GM12878 (cell line): ENCODE measurements around the gene HGS. TPM values are rescaled to one million over a fixed set of nuclear protein-coding genes. Genes with fewer than 3 reads are reported as not detected.

Experiments used
- ATAC-seq: fragments of 200-7000 bp; cut with Tn5 transposase; 3 replicates; pipeline ENCODE4 v1.9.1; 2020; ENCODE audit warnings: mild to moderate bottlenecking, moderate library complexity
- BruUV-seq: library from RNA; stranded (reverse); fragments of 400-500 nt; replicated peaks from 2 replicates; lab custom pipeline; 2021; lab: Mats Ljungman, UMichigan
- CTCF ChIA-PET: fragments of 300-600 bp; sonication (Branson Sonifier 250); formaldehyde crosslinking; extraction: SDS; loops from one replicate; lab custom pipeline; 2021; ENCODE audit warnings: inconsistent platforms; lab: Yijun Ruan, JAX
- POLR2A ChIA-PET: fragments of 350-600 bp; formaldehyde crosslinking; extraction: SDS; loops from one replicate; lab custom pipeline; 2021; ENCODE audit warnings: inconsistent platforms; lab: Charles Lee
- RAD21 ChIA-PET: fragments of 300-600 bp; sonication (Branson Sonifier 250); formaldehyde crosslinking; loops from one replicate; lab custom pipeline; 2023; ENCODE audit warnings: antibody characterized with exemption; ENCODE audit not compliant: unreplicated experiment; lab: Charles Lee
- SMC1A ChIA-PET: fragments of 300-600 bp; sonication (Branson Sonifier 250); formaldehyde crosslinking; loops from one replicate; lab custom pipeline; 2023; ENCODE audit not compliant: unreplicated experiment, uncharacterized antibody; lab: Charles Lee
- DNase-seq: peaks from one replicate; pipeline ENCODE4 v3.0.0-alpha.2; 2011; ENCODE audit warnings: low read depth, low spot score
- FAIRE-seq: peaks from 3 replicates; lab custom pipeline; 2011; peaks lifted over from hg19 to GRCh38; lab: Jason Lieb, UNC
- H2AFZ ChIP-seq: 2 replicates; pipeline ENCODE4 v1.6.0; 2011; ENCODE audit warnings: low read depth, low read length, control low read depth; ENCODE audit not compliant: control insufficient read depth
- H3K27ac ChIP-seq: 2 replicates; pipeline ENCODE4 v1.5.1; 2011; ENCODE audit warnings: control low read depth; ENCODE audit not compliant: control insufficient read depth, insufficient read depth
- H3K27me3 ChIP-seq, 2 experiments: replicated peaks in 1 of 2; 2 replicates each; pipeline versions ENCODE4 v1.6.0 to v1.6.1; 2011; ENCODE audit warnings: low read length in 1 of 2; ENCODE audit not compliant: control insufficient read depth in 2 of 2, insufficient read depth in 2 of 2
- H3K36me3 ChIP-seq, 2 experiments: 2 replicates each; pipeline ENCODE4 v1.5.1; 2011; ENCODE audit warnings: low read length in 1 of 2; ENCODE audit not compliant: control insufficient read depth in 2 of 2, insufficient read depth in 2 of 2
- H3K4me1 ChIP-seq: 2 replicates; pipeline ENCODE4 v1.6.1; 2011; ENCODE audit warnings: mild to moderate bottlenecking, low read length, moderate library complexity, mixed read lengths; ENCODE audit not compliant: control insufficient read depth, insufficient read depth
- H3K4me2 ChIP-seq: 2 replicates; pipeline ENCODE4 v1.6.0; 2011; ENCODE audit warnings: control low read depth; ENCODE audit not compliant: control insufficient read depth, insufficient read depth
- H3K4me3 ChIP-seq: fragments of 200-600 bp; sonication (generic); 2 replicates; pipeline ENCODE4 v1.5.1; 2016
- H3K79me2 ChIP-seq: 2 replicates; pipeline ENCODE4 v1.6.0; 2011; ENCODE audit warnings: low read length; ENCODE audit not compliant: control insufficient read depth, insufficient read depth
- H3K9ac ChIP-seq: 2 replicates; pipeline ENCODE4 v1.8.0; 2011; ENCODE audit warnings: low read length, control low read depth, mixed read lengths; ENCODE audit not compliant: control insufficient read depth, insufficient read depth
- H3K9me3 ChIP-seq: replicated peaks from 3 replicates; pipeline ENCODE4 v1.5.1; 2011; ENCODE audit warnings: mild to moderate bottlenecking, low read length; ENCODE audit not compliant: control insufficient read depth, insufficient read depth
- H4K20me1 ChIP-seq: 2 replicates; pipeline ENCODE4 v1.6.0; 2011; ENCODE audit not compliant: control insufficient read depth, insufficient read depth
- ATF3 ChIP-seq: IDR thresholded peaks from 2 replicates; pipeline ENCODE4 v1.6.1; 2011; ENCODE audit warnings: low read depth, mild to moderate bottlenecking, low read length, moderate library complexity, borderline replicate concordance; ENCODE audit errors: extremely low read depth
- CBX3 ChIP-seq: fragments of 200-600 bp; sonication (generic); IDR thresholded peaks from 2 replicates; pipeline ENCODE4 v1.6.1; 2016; ENCODE audit warnings: low read depth, borderline replicate concordance
- CEBPB ChIP-seq, 2 experiments: fragments of 150-350 bp in 1 of 2; IDR thresholded peaks; 2 replicates each; pipeline ENCODE4 v1.6.1; 2012 to 2014; ENCODE audit warnings: low read depth in 2 of 2, low read length in 2 of 2, borderline replicate concordance in 1 of 2, inconsistent platforms in 1 of 2
- CUX1 ChIP-seq: IDR thresholded peaks from 2 replicates; pipeline ENCODE4 v1.6.1; 2012; ENCODE audit warnings: improper control_type of control experiment, low read depth, low read length; ENCODE audit not compliant: insufficient replicate concordance
- FOXK2 ChIP-seq: fragments of 450-650 bp; IDR thresholded peaks from 2 replicates; pipeline ENCODE4 v1.6.1; 2017; ENCODE audit warnings: mild to moderate bottlenecking, moderate library complexity
- GATAD2B ChIP-seq: fragments of 450-650 bp; conservative IDR thresholded peaks from 2 replicates; pipeline ENCODE4 v1.6.1; 2017; ENCODE audit warnings: low read depth, mild to moderate bottlenecking, moderate library complexity
- JUND ChIP-seq: IDR thresholded peaks from 2 replicates; pipeline ENCODE4 v1.6.1; 2012; ENCODE audit warnings: low read depth, mild to moderate bottlenecking, low read length, improper control_type of control experiment, moderate library complexity
- MYB ChIP-seq: fragments of 150-350 bp; IDR thresholded peaks from 2 replicates; pipeline ENCODE4 v1.6.1; 2014; ENCODE audit warnings: mild to moderate bottlenecking, low read depth, low read length, borderline replicate concordance
- MYC ChIP-seq: IDR thresholded peaks from 2 replicates; pipeline ENCODE4 v1.6.1; 2011; ENCODE audit warnings: mild to moderate bottlenecking, low read length, moderate library complexity, inconsistent platforms; ENCODE audit not compliant: insufficient read depth, insufficient replicate concordance, insufficient read length, severe bottlenecking
- SIN3A ChIP-seq: IDR thresholded peaks from 2 replicates; pipeline ENCODE4 v1.6.1; 2012; ENCODE audit warnings: low read depth, low read length, improper control_type of control experiment
- SMAD5 ChIP-seq: IDR thresholded peaks from 2 replicates; pipeline ENCODE4 v1.6.1; 2016; ENCODE audit warnings: antibody characterized with exemption, low read depth
- SP1 ChIP-seq: IDR thresholded peaks from one replicate; pipeline ENCODE4 v1.6.1; 2011; ENCODE audit warnings: low read depth, low read length
- SRF ChIP-seq, 2 experiments: IDR thresholded peaks; 2 replicates each; pipeline ENCODE4 v1.6.1; 2011; ENCODE audit warnings: low read depth in 2 of 2, low read length in 2 of 2, mild to moderate bottlenecking in 1 of 2, moderate library complexity in 1 of 2
- SUZ12 ChIP-seq: fragments of 200-600 bp; sonication (generic); IDR thresholded peaks from one replicate; pipeline ENCODE4 v1.6.1; 2018; ENCODE audit warnings: antibody characterized with exemption, mild to moderate bottlenecking; ENCODE audit not compliant: unreplicated experiment
- YBX1 ChIP-seq: fragments of 450-650 bp; IDR thresholded peaks from 2 replicates; pipeline ENCODE4 v1.6.1; 2016; ENCODE audit warnings: antibody characterized with exemption
- WGBS: methylation state at CpG from one replicate; pipeline ENCODE4 v1.1.6; 2016; ENCODE audit warnings: low lambda C conversion rate; ENCODE audit not compliant: insufficient replicate concordance, insufficient coverage; ENCODE audit errors: missing lambda C conversion rate; 5-methylcytosine and 5-hydroxymethylcytosine counted together
- in situ Hi-C: fragments of 300-500 bp; cut with MboI; formaldehyde crosslinking; loops from 9 replicates; pipeline ENCODE4 v1.14.3; 2018; ENCODE audit warnings: mixed read lengths
- intact Hi-C: fragments of 100-400 bp; cut with micrococcal nuclease; formaldehyde crosslinking; loops from one replicate; pipeline ENCODE4 v1.14.2; 2022; ENCODE audit not compliant: unreplicated experiment
- polyA plus RNA-seq, 11 experiments: library from polyadenylated mRNA; depleted of rRNA in 4 of 11; unstranded in 6 of 11; stranded (reverse) in 5 of 11; fragments of >200 nt; fragmentation: Nextera tagmentation in 4 of 11; fragmentation: Illumina TruSeq in 1 of 11; extraction: Ambion mirVana in 4 of 11; extraction: Trizol in 1 of 11; gene quantifications; 1 replicate in 1 of 11; 2 replicates in 10 of 11; pipeline versions ENCODE4 v1.2.1 to v1.2.3, GENCODE V29; 2011 to 2016; ENCODE audit warnings: inconsistent platforms in 2 of 11, missing spikeins in 2 of 11, low read depth in 1 of 11
- total RNA-seq, 4 experiments: library from RNA; depleted of rRNA in 3 of 4; stranded (reverse); fragments of >200 nt in 3 of 4; fragmentation: Illumina TruSeq in 1 of 4; extraction: Trizol in 1 of 4; gene quantifications; 2 replicates each; pipeline versions ENCODE4 v1.2.1 to v1.2.3, GENCODE V29; 2013 to 2021

The HGS gene
- total and polyA plus RNA-seq, 10 of the 15 experiments (the other 5 are each of a cell fraction or from before 2014, with no cell fraction given), result 2.2 to 85.6 (median 55.3) TPM

GRCh38 chr17:81666342-81667191 lies 17.2 kb upstream of the HGS start, which contains the start of the genes CCDC137 and OXLD1:
CCDC137 (plus strand) TSS chr17:81666737; CDS start chr17:81666767, 30 bp downstream.
OXLD1 (minus strand) TSS chr17:81666605; CDS start chr17:81666577, 28 bp downstream.
- RAD21 ChIA-PET, result interaction anchor here (0.9 kb wide), 1 partner anchor 17 kb away, joined by 6 read pairs; the partner anchor contains the start of genes ARL16 and HGS
- no peaks in the 10 kb centered on the region for H3K9me3 ChIP-seq
- 1% methylated on average over 94 of the region's 96 CpGs for WGBS
- intact Hi-C loops (loop anchor here (2.0 kb wide), 1 partner anchor 30 kb away; the partner anchor contains the start of genes NPLOC4 and TSPAN10), in situ Hi-C loops (no loop called here)
- POLR2A ChIA-PET, result interaction anchor here (0.5 to 1.4 kb wide), 7 partner anchors 17 to 190 kb away, joined by 3 to 6 read pairs (median 4); partner anchors contain the start of genes ARL16, HGS, MCRIP1 and MRPL12
- H3K4me3 ChIP-seq, result peak within 1 kb of the TSS; percentile 98
- peaks cover 33% of the 10 kb centered on the region for H3K79me2 ChIP-seq
- BruUV-seq, result no TSS peak
- H2AFZ ChIP-seq, result peak within 1 kb of the TSS; percentile 78
- CTCF ChIA-PET, result interaction anchor here (1.2 kb wide), 1 partner anchor 35 kb away, joined by 3 read pairs; no protein-coding TSS in a partner anchor
- H3K4me2 ChIP-seq, result peak within 1 kb of the TSS; percentile 98
- SMC1A ChIA-PET, result no interaction called here
- ATAC-seq (peak; percentile 98), DNase-seq (peak; percentile 76), FAIRE-seq (peak; percentile 98)
- H3K4me1 ChIP-seq, result peaks cover 15% of the 10 kb centered on the region
- no peaks in the 10 kb centered on the region for H4K20me1 ChIP-seq
- peak within 1 kb of the TSS; percentile 99 for H3K9ac ChIP-seq
- H3K27me3 ChIP-seq, result no peaks in the 10 kb centered on the region
- peaks cover 6 to 11% of the 10 kb centered on the region in 2 experiments for H3K36me3 ChIP-seq
- peak within 1 kb of the TSS; percentile 97 for H3K27ac ChIP-seq
- no peak for TF ChIP-seq JUND
- no peak for TF ChIP-seq CUX1
- TF ChIP-seq SMAD5, result peak; percentile 94
- TF ChIP-seq GATAD2B, result peak; percentile 98
- TF ChIP-seq SUZ12, result no peak
- TF ChIP-seq MYC, result peak; percentile 59
- TF ChIP-seq FOXK2, result no peak
- TF ChIP-seq MYB, result no peak
- no peak for TF ChIP-seq CBX3
- TF ChIP-seq SP1, result peak; percentile 93
- TF ChIP-seq ATF3, result no peak
- TF ChIP-seq CEBPB (IDR thresholded peaks at IDR 0.05; ENCODE audit: borderline replicate concordance in 1 of 2, low read depth in 2 of 2, low read length in 2 of 2), result no peak
- TF ChIP-seq SIN3A, result 0 out of 2 replicates have a peak, but pooled peaks have one; percentile 67
- no peak for TF ChIP-seq YBX1
- TF ChIP-seq SRF (IDR thresholded peaks at IDR 0.05; ENCODE audit: low read depth in 2 of 2, low read length in 2 of 2), result 0 out of 4 replicates have a peak, but pooled peaks of 1 of the 2 experiments have one; percentile 23
